ENCODE results near the gene ARMC7. TPM values are rescaled to one million over a fixed set of nuclear protein-coding genes. Genes with fewer than 3 reads are reported as not detected.
"Not testable (repeated sequence)": the region's sequence is repeated elsewhere in the genome, so short reads cannot be mapped to it uniquely, and the experiment has no call there.

Gene ARMC7
- polyA plus RNA-seq, 1 donor from 2014 or later = 3.7 TPM

- Histone ChIP-seq H4K20me1 (ENCODE audit: insufficient read depth) (no peaks in the 10 kb centered on the region), H3K9me3 (ENCODE audit: low read length) (no peaks in the 10 kb centered on the region), H3K79me2 (replicated peaks; ENCODE audit: insufficient read depth, low read length) (no peaks in the 10 kb centered on the region), H3F3A (ENCODE audit: insufficient read depth, low read length, poor library complexity, severe bottlenecking) (no peaks in the 10 kb centered on the region), H3K4me3 (ENCODE audit: low read length) (no peak overlapping the region), H3K27ac (ENCODE audit: low read length) (no peak overlapping the region), H3K36me3 (ENCODE audit: insufficient read depth, low read length) (no peaks in the 10 kb centered on the region), H2AFZ (ENCODE audit: low read depth, low read length) (no peak overlapping the region), H3K4me2 (ENCODE audit: low read length) (no peak overlapping the region), H3K9ac (ENCODE audit: low read length) (no peak overlapping the region), H3K27me3 (ENCODE audit: insufficient read depth, low read depth, low read length) (no peaks in the 10 kb centered on the region), H3K9me2 (ENCODE audit: insufficient read depth, low read length) (no peaks in the 10 kb centered on the region)
- no peak for TF ChIP-seq EP300 (conservative IDR thresholded peaks at IDR 0.05; ENCODE audit: poor library complexity, severe bottlenecking)
- TF ChIP-seq, protein P1, sequence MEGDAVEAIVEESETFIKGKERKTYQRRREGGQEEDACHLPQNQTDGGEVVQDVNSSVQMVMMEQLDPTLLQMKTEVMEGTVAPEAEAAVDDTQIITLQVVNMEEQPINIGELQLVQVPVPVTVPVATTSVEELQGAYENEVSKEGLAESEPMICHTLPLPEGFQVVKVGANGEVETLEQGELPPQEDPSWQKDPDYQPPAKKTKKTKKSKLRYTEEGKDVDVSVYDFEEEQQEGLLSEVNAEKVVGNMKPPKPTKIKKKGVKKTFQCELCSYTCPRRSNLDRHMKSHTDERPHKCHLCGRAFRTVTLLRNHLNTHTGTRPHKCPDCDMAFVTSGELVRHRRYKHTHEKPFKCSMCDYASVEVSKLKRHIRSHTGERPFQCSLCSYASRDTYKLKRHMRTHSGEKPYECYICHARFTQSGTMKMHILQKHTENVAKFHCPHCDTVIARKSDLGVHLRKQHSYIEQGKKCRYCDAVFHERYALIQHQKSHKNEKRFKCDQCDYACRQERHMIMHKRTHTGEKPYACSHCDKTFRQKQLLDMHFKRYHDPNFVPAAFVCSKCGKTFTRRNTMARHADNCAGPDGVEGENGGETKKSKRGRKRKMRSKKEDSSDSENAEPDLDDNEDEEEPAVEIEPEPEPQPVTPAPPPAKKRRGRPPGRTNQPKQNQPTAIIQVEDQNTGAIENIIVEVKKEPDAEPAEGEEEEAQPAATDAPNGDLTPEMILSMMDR (IDR thresholded peaks at IDR 0.05; ENCODE audit: poor library complexity, severe bottlenecking) = no peak
- TF ChIP-seq, protein P2, sequence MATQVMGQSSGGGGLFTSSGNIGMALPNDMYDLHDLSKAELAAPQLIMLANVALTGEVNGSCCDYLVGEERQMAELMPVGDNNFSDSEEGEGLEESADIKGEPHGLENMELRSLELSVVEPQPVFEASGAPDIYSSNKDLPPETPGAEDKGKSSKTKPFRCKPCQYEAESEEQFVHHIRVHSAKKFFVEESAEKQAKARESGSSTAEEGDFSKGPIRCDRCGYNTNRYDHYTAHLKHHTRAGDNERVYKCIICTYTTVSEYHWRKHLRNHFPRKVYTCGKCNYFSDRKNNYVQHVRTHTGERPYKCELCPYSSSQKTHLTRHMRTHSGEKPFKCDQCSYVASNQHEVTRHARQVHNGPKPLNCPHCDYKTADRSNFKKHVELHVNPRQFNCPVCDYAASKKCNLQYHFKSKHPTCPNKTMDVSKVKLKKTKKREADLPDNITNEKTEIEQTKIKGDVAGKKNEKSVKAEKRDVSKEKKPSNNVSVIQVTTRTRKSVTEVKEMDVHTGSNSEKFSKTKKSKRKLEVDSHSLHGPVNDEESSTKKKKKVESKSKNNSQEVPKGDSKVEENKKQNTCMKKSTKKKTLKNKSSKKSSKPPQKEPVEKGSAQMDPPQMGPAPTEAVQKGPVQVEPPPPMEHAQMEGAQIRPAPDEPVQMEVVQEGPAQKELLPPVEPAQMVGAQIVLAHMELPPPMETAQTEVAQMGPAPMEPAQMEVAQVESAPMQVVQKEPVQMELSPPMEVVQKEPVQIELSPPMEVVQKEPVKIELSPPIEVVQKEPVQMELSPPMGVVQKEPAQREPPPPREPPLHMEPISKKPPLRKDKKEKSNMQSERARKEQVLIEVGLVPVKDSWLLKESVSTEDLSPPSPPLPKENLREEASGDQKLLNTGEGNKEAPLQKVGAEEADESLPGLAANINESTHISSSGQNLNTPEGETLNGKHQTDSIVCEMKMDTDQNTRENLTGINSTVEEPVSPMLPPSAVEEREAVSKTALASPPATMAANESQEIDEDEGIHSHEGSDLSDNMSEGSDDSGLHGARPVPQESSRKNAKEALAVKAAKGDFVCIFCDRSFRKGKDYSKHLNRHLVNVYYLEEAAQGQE (IDR thresholded peaks at IDR 0.05; ENCODE audit: borderline replicate concordance) = no peak
- no peak for TF ChIP-seq TAF1 (IDR thresholded peaks at IDR 0.05; ENCODE audit: low read depth)
- TF ChIP-seq SMC3 (conservative IDR thresholded peaks at IDR 0.05; ENCODE audit: poor library complexity) = no peak
Measured at GRCh38 chr17:75069783-75070182, 40.0 kb upstream of the ARMC7 start.

DNA sequence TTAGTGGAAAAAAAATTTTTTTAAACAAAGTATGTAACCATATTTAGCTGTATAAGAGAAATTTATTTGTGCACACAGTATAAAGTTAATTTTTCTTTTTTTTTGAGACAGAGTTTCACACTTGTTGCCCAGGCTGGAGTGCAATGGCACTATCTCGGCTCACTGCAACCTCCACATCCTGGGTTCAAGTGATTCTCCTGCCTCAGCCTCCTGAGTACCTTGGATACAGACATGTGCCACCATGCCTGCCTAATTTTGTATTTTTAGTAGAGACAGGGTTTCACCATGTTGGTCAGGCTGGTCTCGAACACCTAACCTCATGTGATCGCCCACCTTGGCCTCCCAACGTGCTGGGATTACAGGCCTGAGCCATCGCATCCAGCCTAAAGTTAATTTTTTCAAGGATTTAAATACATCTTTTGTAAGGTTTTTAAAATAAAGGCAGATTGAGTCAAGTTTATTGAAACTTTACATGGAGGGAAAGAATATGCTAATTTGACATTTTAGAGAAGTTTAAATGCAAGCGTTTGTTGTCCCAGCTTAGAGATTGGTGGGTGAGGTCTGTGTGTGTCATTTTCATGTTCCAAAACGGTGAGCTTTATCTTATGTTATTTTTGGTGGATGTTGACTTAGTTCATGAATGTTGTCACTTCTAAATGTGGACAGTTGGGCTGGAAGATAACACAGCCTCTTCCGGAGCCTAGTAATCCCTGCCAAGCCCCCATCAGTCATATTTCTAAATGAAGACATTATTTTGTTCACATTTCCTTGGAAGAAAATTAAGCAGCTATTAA is 38.1 kb upstream of the ARMC7 start:
- H3K4me3 ChIP-seq (ENCODE audit: low read length); H3K4me2 ChIP-seq (ENCODE audit: low read length); H3K27ac ChIP-seq (ENCODE audit: low read length); H3K9me2 ChIP-seq (ENCODE audit: insufficient read depth, low read length); H2AFZ ChIP-seq (ENCODE audit: low read depth, low read length); H4K20me1 ChIP-seq (ENCODE audit: insufficient read depth); H3K9me3 ChIP-seq (ENCODE audit: low read length); H3F3A ChIP-seq (ENCODE audit: insufficient read depth, low read length, poor library complexity, severe bottlenecking); H3K9ac ChIP-seq (ENCODE audit: low read length); H3K79me2 ChIP-seq (replicated peaks; ENCODE audit: insufficient read depth, low read length); H3K27me3 ChIP-seq (ENCODE audit: insufficient read depth, low read depth, low read length); H3K36me3 ChIP-seq (ENCODE audit: insufficient read depth, low read length): not testable (repeated sequence)

- H3F3A ChIP-seq (ENCODE audit: insufficient read depth, low read length, poor library complexity, severe bottlenecking); H3K36me3 ChIP-seq (ENCODE audit: insufficient read depth, low read length); H3K27me3 ChIP-seq (ENCODE audit: insufficient read depth, low read depth, low read length); H3K9me3 ChIP-seq (ENCODE audit: low read length); H4K20me1 ChIP-seq (ENCODE audit: insufficient read depth); H3K9ac ChIP-seq (ENCODE audit: low read length); H3K4me3 ChIP-seq (ENCODE audit: low read length); H3K4me2 ChIP-seq (ENCODE audit: low read length); H2AFZ ChIP-seq (ENCODE audit: low read depth, low read length); H3K9me2 ChIP-seq (ENCODE audit: insufficient read depth, low read length); H3K79me2 ChIP-seq (replicated peaks; ENCODE audit: insufficient read depth, low read length); H3K27ac ChIP-seq (ENCODE audit: low read length): not testable (repeated sequence)
Measured at GRCh38 chr17:75072909-75073308, 36.9 kb upstream of the ARMC7 start.

Data from neural cell (in vitro differentiated cells).